GM19395 (cell line): ENCODE data around the gene C4A.
"Not testable (repeated sequence)": the region's sequence is repeated elsewhere in the genome, so short reads cannot be mapped to it uniquely, and the experiment has no call there.

ENCODE experiments used
- ATAC-seq: cut with Tn5 transposase; IDR thresholded peaks from one replicate; pipeline ENCODE4 v1.9.1; 2021; ENCODE audit warnings: mild to moderate bottlenecking, moderate library complexity; ENCODE audit not compliant: unreplicated experiment

Gene C4A

GRCh38 chr6:31958741-31959739, 22.8 kb upstream of the C4A start, which contains the start of the genes NELFE and SKIC2:
TSS of gene NELFE (minus strand) at chr6:31958971. CDS start at chr6:31958446, 525 bp downstream.
TSS of gene SKIC2 (plus strand) at chr6:31959175. CDS start at chr6:31959193, 18 bp downstream.
- peak; percentile 90 for ATAC-seq

GRCh38 chr6:31961616-31962015, 20.2 kb upstream of the C4A start:
- ATAC-seq: no peak

DNA sequence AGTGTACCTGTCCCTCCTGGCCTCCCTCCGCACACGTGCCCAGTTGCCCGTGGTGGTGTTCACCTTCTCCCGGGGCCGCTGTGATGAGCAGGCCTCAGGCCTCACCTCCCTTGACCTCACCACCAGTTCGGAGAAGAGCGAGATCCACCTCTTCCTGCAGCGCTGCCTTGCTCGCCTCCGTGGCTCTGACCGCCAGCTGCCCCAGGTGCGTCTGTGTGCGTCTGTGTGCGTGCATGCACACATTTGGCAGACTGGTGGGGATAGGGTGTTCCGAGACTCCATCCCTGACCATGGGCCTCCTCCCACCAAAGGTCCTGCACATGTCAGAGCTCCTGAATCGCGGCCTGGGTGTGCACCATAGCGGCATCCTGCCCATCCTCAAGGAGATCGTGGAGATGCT, 17.9 kb upstream of the C4A start:
- ATAC-seq: no peak

DNA sequence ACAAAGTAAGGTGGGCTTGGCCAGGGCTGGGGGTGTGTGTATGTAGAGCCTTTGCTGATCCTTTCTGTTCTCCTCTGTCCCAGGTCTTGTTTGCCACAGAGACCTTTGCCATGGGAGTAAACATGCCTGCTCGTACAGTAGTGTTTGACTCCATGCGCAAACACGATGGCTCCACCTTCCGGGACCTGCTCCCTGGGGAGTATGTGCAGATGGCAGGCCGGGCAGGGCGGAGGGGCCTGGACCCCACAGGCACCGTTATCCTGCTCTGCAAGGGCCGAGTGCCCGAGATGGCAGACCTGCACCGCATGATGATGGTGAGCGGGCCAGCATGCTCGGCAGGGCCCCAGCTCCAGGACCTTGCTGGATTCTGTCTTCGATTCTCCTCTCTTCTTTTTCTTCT, 16.2 kb upstream of the C4A start:
- no peak for ATAC-seq

DNA sequence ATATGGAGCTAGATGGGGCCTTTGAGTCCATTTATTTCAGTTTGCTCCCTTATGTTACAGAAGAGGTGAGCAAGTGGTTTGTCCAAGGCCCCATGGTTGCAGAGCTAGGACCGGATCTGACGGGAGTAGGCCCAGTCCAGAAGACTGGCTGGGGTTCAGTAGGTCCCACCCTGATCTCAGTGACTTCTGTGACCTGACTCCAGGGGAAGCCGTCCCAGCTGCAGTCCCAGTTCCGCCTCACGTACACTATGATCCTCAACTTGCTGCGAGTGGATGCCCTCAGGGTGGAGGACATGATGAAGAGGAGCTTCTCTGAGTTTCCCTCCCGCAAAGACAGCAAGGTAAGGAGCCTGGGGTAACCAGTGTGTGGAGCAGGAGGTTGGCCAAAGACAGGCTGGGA, 15.4 kb upstream of the C4A start:
- ATAC-seq: no peak

- no peak for ATAC-seq
Observed at GRCh38 chr6:31966997-31967925, 14.6 kb upstream of the C4A start.

GRCh38 chr6:31967926-31968320, 13.9 kb upstream of the C4A start:
- ATAC-seq: no peak

GRCh38 chr6:31968326-31968725, 13.5 kb upstream of the C4A start:
- no peak for ATAC-seq

DNA sequence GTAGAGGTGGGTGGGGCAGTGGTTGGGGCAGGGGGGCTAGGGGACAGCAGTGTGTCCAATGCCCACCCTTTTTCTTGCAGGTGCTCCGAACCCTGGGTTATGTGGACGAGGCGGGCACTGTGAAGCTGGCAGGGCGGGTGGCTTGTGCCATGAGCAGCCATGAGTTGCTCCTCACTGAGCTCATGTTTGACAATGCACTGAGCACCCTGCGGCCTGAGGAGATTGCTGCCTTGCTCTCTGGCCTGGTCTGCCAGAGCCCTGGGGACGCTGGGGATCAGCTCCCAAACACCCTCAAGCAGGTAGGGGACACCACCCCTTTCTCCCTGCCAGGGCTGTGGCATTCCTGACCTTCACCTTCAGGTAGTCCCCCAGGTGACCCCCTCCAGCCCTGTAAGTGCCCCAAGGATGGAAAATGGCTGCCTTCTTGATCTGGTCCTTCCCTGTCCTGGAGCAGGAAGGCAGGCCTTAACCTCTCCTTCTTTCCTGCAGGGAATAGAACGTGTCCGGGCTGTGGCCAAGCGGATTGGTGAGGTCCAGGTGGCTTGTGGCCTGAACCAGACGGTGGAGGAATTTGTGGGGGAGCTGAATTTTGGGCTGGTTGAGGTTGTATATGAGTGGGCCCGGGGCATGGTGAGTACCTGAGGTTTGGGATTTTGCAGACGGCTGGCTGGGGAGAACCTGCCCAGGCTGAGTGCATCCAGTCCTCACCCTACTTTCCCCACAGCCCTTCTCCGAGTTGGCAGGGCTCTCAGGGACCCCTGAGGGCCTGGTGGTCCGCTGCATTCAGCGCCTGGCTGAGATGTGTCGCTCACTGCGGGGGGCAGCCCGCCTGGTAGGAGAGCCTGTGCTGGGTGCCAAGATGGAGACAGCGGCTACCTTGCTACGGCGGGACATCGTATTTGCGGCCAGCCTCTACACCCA, 12.8 kb upstream of the C4A start:
- ATAC-seq: no peak

DNA sequence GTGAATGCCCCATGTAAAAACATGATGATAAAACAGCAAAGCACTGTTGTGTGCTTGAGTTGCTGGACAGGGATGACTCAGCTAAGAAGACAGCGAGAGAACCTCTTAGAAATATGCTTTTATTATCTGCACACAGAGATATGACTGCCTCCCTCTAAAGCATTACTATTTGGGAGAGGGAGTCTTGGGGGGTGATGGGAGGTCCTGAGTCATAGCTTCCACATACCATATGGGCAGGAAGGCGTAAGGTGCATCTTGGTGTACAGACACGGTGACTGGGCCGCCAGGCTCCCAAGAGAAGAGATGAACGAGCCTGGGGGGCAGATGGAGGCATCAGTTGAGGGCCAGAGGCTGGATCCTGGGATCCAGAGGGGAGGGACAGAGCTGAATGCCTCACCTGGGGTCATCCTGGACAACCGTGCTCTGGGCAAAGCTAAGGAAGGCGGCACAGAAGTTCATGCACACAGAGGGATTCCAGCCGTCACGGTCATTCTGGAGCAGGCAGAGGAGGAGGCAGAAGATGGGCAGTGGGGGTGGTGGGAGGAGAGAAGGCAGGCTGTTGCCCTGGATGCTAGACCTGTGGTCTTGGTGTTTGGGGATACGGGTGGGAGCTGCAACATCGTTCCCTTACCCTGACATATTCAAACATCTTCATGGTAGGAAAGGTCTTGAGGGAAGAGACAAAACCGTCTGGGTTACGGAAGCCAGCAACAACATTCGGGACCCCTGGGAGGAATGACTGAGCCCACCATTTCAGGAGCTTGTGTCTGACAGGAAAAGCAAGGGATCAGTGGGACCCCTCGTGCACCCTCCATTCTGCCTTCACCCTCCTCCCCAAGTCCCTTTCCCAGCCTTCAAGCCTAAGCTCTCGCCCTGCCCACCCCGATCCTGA, 11.9 kb upstream of the C4A start:
- ATAC-seq: no peak

DNA sequence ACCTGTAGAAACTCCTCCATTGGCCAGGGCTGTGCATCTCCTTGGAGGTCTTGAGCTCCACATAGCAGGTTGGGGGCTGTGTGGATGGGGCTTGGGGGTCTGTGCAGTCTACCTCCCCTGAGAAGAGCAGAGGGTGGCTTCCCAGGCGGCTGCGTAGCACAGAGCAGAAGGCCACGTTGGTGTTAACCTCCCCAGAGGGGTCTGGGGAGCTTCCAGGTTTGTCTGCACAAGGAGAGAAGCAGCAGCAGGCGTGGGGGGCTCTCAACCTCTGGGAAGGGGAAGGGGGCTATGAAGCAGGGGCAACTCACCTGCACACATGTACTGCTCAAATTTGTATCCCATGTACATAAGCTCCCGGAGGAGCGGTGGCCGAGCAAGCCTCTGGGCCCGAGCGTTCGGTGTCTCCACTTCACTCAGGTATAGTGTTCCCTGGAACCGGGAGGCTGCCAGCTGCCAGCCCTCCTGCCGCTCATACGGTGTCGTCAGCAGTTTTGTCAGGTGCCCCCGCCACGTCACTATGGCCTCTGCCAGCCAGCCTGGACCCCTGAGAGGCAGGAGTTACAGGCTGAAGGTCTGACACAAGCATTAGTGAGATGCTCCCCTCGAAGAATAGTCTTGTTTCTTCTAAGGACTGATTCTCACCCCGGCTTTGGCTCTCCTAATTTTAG, 11.1 kb upstream of the C4A start:
- no peak for ATAC-seq

DNA sequence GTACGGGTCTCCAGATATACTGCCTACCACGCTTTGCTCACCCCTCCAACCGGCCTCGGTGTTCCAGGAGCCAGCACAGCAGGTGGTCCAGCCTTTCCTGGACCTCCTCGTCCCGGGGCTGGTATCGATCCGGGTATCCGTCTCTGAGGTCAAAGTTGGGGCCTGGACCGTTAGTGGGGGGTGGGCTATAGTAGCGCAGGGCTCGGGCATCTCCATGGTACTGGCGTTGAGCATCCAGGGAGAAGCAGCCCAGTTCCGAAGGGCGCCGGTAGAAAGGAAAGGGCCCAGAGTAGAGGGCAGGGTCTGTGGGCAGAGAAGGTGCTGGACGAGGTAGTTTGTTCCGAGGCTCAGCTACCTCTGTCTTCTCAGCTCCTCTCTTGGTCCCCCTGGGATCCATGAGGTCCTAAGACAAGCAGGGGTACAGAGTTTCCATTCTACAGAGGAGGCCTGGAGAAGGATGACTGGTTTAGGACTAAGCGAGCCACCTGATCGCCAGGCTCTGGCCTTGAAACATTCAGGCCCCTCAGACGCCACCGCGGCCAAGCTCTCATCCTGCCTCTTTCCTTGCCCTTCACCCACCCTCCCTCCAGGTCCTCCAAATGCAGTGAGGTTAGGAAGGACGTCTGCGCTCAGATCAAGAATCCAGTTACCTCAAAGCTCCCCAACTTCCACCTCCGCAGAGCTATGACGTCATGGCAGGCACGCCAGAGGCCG, 10.4 kb upstream of the C4A start:
- ATAC-seq: peak; percentile 2

DNA sequence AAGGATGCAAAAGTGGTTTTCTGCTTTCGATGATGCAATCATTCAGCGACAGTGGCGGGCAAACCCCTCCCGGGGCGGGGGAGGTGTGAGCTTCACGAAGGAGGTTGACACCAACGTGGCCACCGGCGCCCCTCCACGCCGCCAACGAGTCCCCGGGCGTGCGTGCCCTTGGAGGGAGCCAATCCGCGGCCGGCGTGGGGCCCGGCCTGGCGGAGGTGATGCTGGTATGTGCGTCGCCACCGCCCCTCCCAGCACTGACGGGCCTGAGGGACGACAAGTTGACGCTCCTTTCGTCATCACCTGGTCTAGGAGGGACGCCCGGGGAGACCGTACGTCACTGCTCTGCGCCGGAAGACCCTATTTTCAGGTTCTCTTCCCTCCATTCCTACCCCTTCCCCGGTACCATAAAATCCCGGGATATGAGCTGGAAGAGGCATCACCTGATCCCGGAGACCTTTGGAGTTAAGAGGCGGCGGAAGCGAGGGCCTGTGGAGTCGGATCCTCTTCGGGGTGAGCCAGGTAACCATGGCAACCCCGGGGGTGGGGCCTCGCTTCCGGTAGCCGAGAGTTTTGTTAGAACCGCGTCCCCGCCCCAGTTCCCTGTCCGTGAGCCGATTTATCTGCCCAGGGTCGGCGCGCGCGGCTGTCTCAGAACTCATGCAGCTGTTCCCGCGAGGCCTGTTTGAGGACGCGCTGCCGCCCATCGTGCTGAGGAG, 9.7 kb upstream of the C4A start, which contains the start of gene DXO:
Gene DXO, minus strand, starts transcription at position 146 of the 716 bp plus-strand sequence. CDS start 463 bp downstream, outside the sequence.
- ATAC-seq: peak; percentile 87

GRCh38 chr6:31972709-31973350, 9.0 kb upstream of the C4A start:
- ATAC-seq: no peak

DNA sequence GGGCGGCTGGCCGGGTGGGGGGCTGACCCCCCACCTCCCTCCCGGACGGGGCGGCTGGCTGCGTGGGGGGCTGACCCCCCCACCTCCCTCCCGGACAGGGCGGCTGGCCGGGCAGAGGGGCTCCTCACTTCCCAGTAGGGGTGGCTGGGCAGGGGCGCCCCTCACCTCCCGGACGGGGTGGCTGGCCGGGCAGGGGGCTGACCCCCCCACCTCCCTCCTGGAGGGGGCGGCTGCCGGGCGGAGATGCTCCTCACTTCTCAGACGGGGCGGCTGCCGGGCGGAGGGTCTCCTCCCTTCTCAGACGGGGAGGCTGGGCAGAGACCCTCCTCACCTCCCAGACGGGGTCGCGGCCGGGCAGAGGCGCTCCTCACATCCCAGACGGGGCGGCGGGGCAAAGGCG, 5.8 kb upstream of the C4A start:
- ATAC-seq: not testable (repeated sequence)

- ATAC-seq: no peak
Observed at GRCh38 chr6:31977816-31978431, 3.9 kb upstream of the C4A start.
